Activated gamma-delta T cell treated with anti-CD3 and anti-CD28 coated beads, Interleukin-2, amount 50 U/mL, for 16 hours (primary cell): ENCODE measurements around the gene MBD6.
"Not testable (repeated sequence)": the region's sequence is repeated elsewhere in the genome, so short reads cannot be mapped to it uniquely, and the experiment has no call there.

Experiments
- DNase-seq: peaks from one replicate; pipeline ENCODE4 v3.0.0-alpha.2; 2020; ENCODE audit warnings: low read depth

Gene MBD6

GRCh38 chr12:57515408-57515933 is 7.2 kb upstream of the MBD6 start:
- DNase-seq, result no peak

- DNase-seq, result no peak
Measured at GRCh38 chr12:57515934-57516541, 6.6 kb upstream of the MBD6 start.

- no peak for DNase-seq
Measured at GRCh38 chr12:57516617-57517153, 5.9 kb upstream of the MBD6 start.

GRCh38 chr12:57517187-57517586 is 5.4 kb upstream of the MBD6 start:
- DNase-seq, result no peak

GRCh38 chr12:57517718-57518117 is 4.9 kb upstream of the MBD6 start:
- DNase-seq, result not testable (repeated sequence)

GRCh38 chr12:57518176-57518919 is 4.3 kb upstream of the MBD6 start:
- DNase-seq, result no peak

GRCh38 chr12:57518920-57519795 is 3.5 kb upstream of the MBD6 start:
- no peak for DNase-seq

GRCh38 chr12:57519796-57520052 is 2.9 kb upstream of the MBD6 start:
- no peak for DNase-seq

GRCh38 chr12:57520053-57520818 is 2.4 kb upstream of the MBD6 start, which contains the start of gene DDIT3:
DDIT3 (minus strand) TSS chr12:57520514; CDS start chr12:57517406, 3,108 bp downstream.
- DNase-seq, result peak; percentile 99

GRCh38 chr12:57521525-57522010 is 1.1 kb upstream of the MBD6 start:
- no peak for DNase-seq

GRCh38 chr12:57522887-57523705 is 472 bp downstream of the MBD6 start:
- no peak for DNase-seq

- no peak for DNase-seq
Measured at GRCh38 chr12:57523706-57524614, 1.3 kb downstream of the MBD6 start.

- no peak for DNase-seq
Measured at GRCh38 chr12:57524814-57525614, 2.4 kb downstream of the MBD6 start.

- no peak for DNase-seq
Measured at GRCh38 chr12:57525615-57526383, 3.2 kb downstream of the MBD6 start.

- DNase-seq, result no peak
Measured at GRCh38 chr12:57526477-57527126, 4.0 kb downstream of the MBD6 start.

- DNase-seq, result no peak
Measured at GRCh38 chr12:57527184-57527583, 4.6 kb downstream of the MBD6 start.

- DNase-seq, result no peak
Measured at GRCh38 chr12:57528176-57528575, 5.6 kb downstream of the MBD6 start.
